HEK293T (cell line): ENCODE data around the gene ZNF497.

Experiments used
- FOXM1 ChIP-seq: fragments of 450-650 bp; IDR thresholded peaks from 2 replicates; pipeline ENCODE4 v1.6.1; 2017; ENCODE audit warnings: mild to moderate bottlenecking, borderline replicate concordance
- SP1 ChIP-seq: fragments of 450-650 bp; IDR thresholded peaks from 2 replicates; pipeline ENCODE4 v1.6.1; 2017

- no peak for TF ChIP-seq FOXM1
- TF ChIP-seq SP1 = no peak
These were observed 43.3 kb downstream of the ZNF497 start for GRCh38 chr19:58319241-58319640.
